CD8-positive, alpha-beta memory T cell (primary cell): ENCODE data around the gene WSB2. TPM values are rescaled to one million over a fixed set of nuclear protein-coding genes. Genes with fewer than 3 reads are reported as not detected.
A peak's percentile ranks its signal among the peaks of the same experiment; 100 is the strongest.

Experiments
- CTCF ChIA-PET: fragments of 350-600 bp; sonication (Branson Sonifier 250); formaldehyde crosslinking; loops from one replicate; lab custom pipeline; 2021; ENCODE audit warnings: antibody characterized with exemption; lab: Charles Lee
- POLR2A ChIA-PET: fragments of 350-600 bp; sonication (Branson Sonifier 250); formaldehyde crosslinking; loops from one replicate; lab custom pipeline; 2021; ENCODE audit warnings: antibody characterized with exemption; lab: Charles Lee
- DNase-seq, 5 donors: peaks; one replicate each; pipeline versions ENCODE4 v3.0.0 to v3.0.0-alpha.2; 2020 to 2022; ENCODE audit warnings: mixed read lengths in 1 of 5
- H3K27ac ChIP-seq: one replicate; pipeline ENCODE4 v1.7.0; 2013; ENCODE audit warnings: low read depth, mild to moderate bottlenecking, low read length, moderate library complexity
- H3K27me3 ChIP-seq: 2 replicates; pipeline ENCODE4 v1.7.0; 2013; ENCODE audit warnings: low read length, mild to moderate bottlenecking; ENCODE audit not compliant: insufficient read depth, poor library complexity, severe bottlenecking
- H3K36me3 ChIP-seq: 2 replicates; pipeline ENCODE4 v1.7.0; 2013; ENCODE audit warnings: mild to moderate bottlenecking, low read length, moderate library complexity; ENCODE audit not compliant: insufficient read depth
- H3K4me1 ChIP-seq: 2 replicates; pipeline ENCODE4 v1.7.0; 2013; ENCODE audit warnings: mild to moderate bottlenecking, low read length, moderate library complexity; ENCODE audit not compliant: insufficient read depth
- H3K4me3 ChIP-seq: 2 replicates; pipeline ENCODE4 v1.7.0; 2013; ENCODE audit warnings: mild to moderate bottlenecking, low read length
- H3K9me3 ChIP-seq: 2 replicates; pipeline ENCODE4 v1.7.0; 2013; ENCODE audit warnings: mild to moderate bottlenecking, low read length
- H3K27ac Mint-ChIP-seq, 8 donors: one replicate each; pipeline ENCODE4 v1.8.0; 2020 to 2021; ENCODE audit warnings: mixed read lengths in 8 of 8, mild to moderate bottlenecking in 6 of 8, inconsistent platforms in 3 of 8, moderate library complexity in 3 of 8
- H3K27me3 Mint-ChIP-seq, 2 donors: one replicate each; pipeline ENCODE4 v1.8.0; 2020 to 2021; ENCODE audit warnings: mixed read lengths in 2 of 2, mild to moderate bottlenecking in 1 of 2, moderate library complexity in 1 of 2
- H3K36me3 Mint-ChIP-seq, 3 donors: one replicate each; pipeline ENCODE4 v1.8.0; 2020 to 2021; ENCODE audit warnings: mixed read lengths in 3 of 3, inconsistent platforms in 1 of 3, mild to moderate bottlenecking in 1 of 3
- H3K4me1 Mint-ChIP-seq, 3 donors: one replicate each; pipeline ENCODE4 v1.8.0; 2020 to 2021; ENCODE audit warnings: mixed read lengths in 3 of 3, inconsistent platforms in 1 of 3, mild to moderate bottlenecking in 1 of 3
- H3K4me3 Mint-ChIP-seq, 7 donors: one replicate each; pipeline ENCODE4 v1.8.0; 2020 to 2021; ENCODE audit warnings: mixed read lengths in 7 of 7, mild to moderate bottlenecking in 6 of 7, moderate library complexity in 4 of 7, inconsistent platforms in 2 of 7
- H3K9me3 Mint-ChIP-seq, 5 donors: one replicate each; pipeline ENCODE4 v1.8.0; 2020 to 2022; ENCODE audit warnings: mixed read lengths in 5 of 5, mild to moderate bottlenecking in 3 of 5, moderate library complexity in 2 of 5, inconsistent platforms in 1 of 5
- polyA plus RNA-seq: library from polyadenylated mRNA; unstranded; fragments of 300-500 nt; fragmentation: Illumina TruSeq; gene quantifications from one replicate; pipeline ENCODE4 v1.2.3, GENCODE V29; 2021
- total RNA-seq, 2 experiments: library from RNA; stranded (reverse); gene quantifications; one replicate each; pipeline ENCODE4 v1.2.3, GENCODE V29; 2021

The WSB2 gene
- total and polyA plus RNA-seq, 3 experiments from 2014 or later = 24.8 to 84.4 (median 74.2) TPM

- peak in 3 of 5 donors; percentile 23 to 56 (median 54) for DNase-seq
- H3K27me3 ChIP-seq = no peaks in the 10 kb centered on the region
- H3K4me3 ChIP-seq = no peak overlapping the region
- peaks cover 0 to 2% of the 10 kb centered on the region in 2 donors for H3K27me3 Mint-ChIP-seq
- peaks cover 8 to 35% (median 13%) of the 10 kb centered on the region in 3 donors for H3K36me3 Mint-ChIP-seq
- H3K27ac Mint-ChIP-seq = peak overlapping the region; percentile 84 to 95 (median 94)
- ChIA-PET POLR2A (interaction anchor here (0.6 to 1.2 kb wide), 3 partner anchors 8 to 72 kb away, joined by 3 to 12 read pairs (median 4); no protein-coding TSS in a partner anchor), CTCF (interaction anchor here (1.3 to 4.6 kb wide), 2 partner anchors 11 to 323 kb away, joined by 3 to 36 read pairs; partner anchors contain the start of gene SUDS3)
- peaks cover 6% of the 10 kb centered on the region for H3K36me3 ChIP-seq
- peaks cover 0 to 1% (median 0%) of the 10 kb centered on the region in 5 donors for H3K9me3 Mint-ChIP-seq
- no peaks in the 10 kb centered on the region for H3K9me3 ChIP-seq
- H3K4me3 Mint-ChIP-seq = peak overlapping the region; percentile 24 to 69 (median 57)
- peaks cover 37 to 58% (median 54%) of the 10 kb centered on the region in 3 donors for H3K4me1 Mint-ChIP-seq
- H3K27ac ChIP-seq = peak overlapping the region; percentile 53
- peaks cover 7% of the 10 kb centered on the region for H3K4me1 ChIP-seq
Observed at GRCh38 chr12:118053071-118053985, 7.7 kb downstream of the WSB2 start.

- Histone ChIP-seq H3K4me1 (peaks cover 7% of the 10 kb centered on the region), H3K36me3 (peaks cover 6% of the 10 kb centered on the region), H3K9me3 (no peaks in the 10 kb centered on the region), H3K27ac (peak overlapping the region; percentile 53), H3K27me3 (no peaks in the 10 kb centered on the region), H3K4me3 (no peak overlapping the region)
- ChIA-PET POLR2A (interaction anchor here (0.6 to 1.2 kb wide), 3 partner anchors 9 to 73 kb away, joined by 3 to 12 read pairs (median 4); no protein-coding TSS in a partner anchor), CTCF (interaction anchor here (0.6 to 4.6 kb wide), 2 partner anchors 9 to 12 kb away, joined by 5 to 36 read pairs; no protein-coding TSS in a partner anchor)
- Mint-ChIP-seq H3K4me3 (peak overlapping the region; percentile 24 to 69 (median 61)), H3K27me3 (peaks cover 0 to 2% of the 10 kb centered on the region in 2 donors), H3K27ac (peak overlapping the region; percentile 84 to 95 (median 94)), H3K9me3 (no peaks in the 10 kb centered on the region), H3K4me1 (peaks cover 37 to 54% (median 53%) of the 10 kb centered on the region in 3 donors), H3K36me3 (peaks cover 8 to 40% (median 13%) of the 10 kb centered on the region in 3 donors)
- no peak for DNase-seq
Observed at GRCh38 chr12:118052324-118053070, 8.5 kb downstream of the WSB2 start.

GRCh38 chr12:118050972-118051910 is 9.7 kb downstream of the WSB2 start:
- no peak overlapping the region for H3K27ac ChIP-seq
- ChIA-PET POLR2A (no interaction called here), CTCF (interaction anchor here (0.7 kb wide), 1 partner anchor 14 kb away, joined by 3 read pairs; no protein-coding TSS in a partner anchor)
- no peaks in the 10 kb centered on the region for H3K9me3 Mint-ChIP-seq
- H3K4me1 Mint-ChIP-seq = peaks cover 35 to 57% (median 51%) of the 10 kb centered on the region in 3 donors
- H3K36me3 Mint-ChIP-seq = peaks cover 8 to 46% (median 13%) of the 10 kb centered on the region in 3 donors
- no peak overlapping the region for H3K4me3 ChIP-seq
- H3K36me3 ChIP-seq = peaks cover 6% of the 10 kb centered on the region
- H3K27me3 Mint-ChIP-seq = peaks cover 0 to 2% of the 10 kb centered on the region in 2 donors
- H3K27me3 ChIP-seq = no peaks in the 10 kb centered on the region
- H3K4me3 Mint-ChIP-seq = peak overlapping the region in 4 of 7 donors; percentile 4 to 61 (median 20)
- H3K4me1 ChIP-seq = peaks cover 7% of the 10 kb centered on the region
- no peaks in the 10 kb centered on the region for H3K9me3 ChIP-seq
- DNase-seq = no peak
- H3K27ac Mint-ChIP-seq = peak overlapping the region; percentile 78 to 95 (median 94)

- Histone ChIP-seq H3K9me3 (no peaks in the 10 kb centered on the region), H3K36me3 (peaks cover 22% of the 10 kb centered on the region), H3K27ac (no peak overlapping the region), H3K4me1 (no peaks in the 10 kb centered on the region), H3K27me3 (no peaks in the 10 kb centered on the region), H3K4me3 (no peak overlapping the region)
- H3K27ac Mint-ChIP-seq = peak overlapping the region in 1 of 8 donors; percentile 46
- peaks cover 13 to 75% (median 19%) of the 10 kb centered on the region in 3 donors for H3K36me3 Mint-ChIP-seq
- peaks cover 18 to 37% (median 28%) of the 10 kb centered on the region in 3 donors for H3K4me1 Mint-ChIP-seq
- H3K4me3 Mint-ChIP-seq = no peak overlapping the region
- H3K9me3 Mint-ChIP-seq = no peaks in the 10 kb centered on the region
- DNase-seq = no peak
- POLR2A ChIA-PET = no interaction called here
- CTCF ChIA-PET = interaction anchor here (0.7 to 1.0 kb wide), 2 partner anchors 8 to 75 kb away, joined by 3 to 4 read pairs; no protein-coding TSS in a partner anchor
- no peaks in the 10 kb centered on the region for H3K27me3 Mint-ChIP-seq
Observed at GRCh38 chr12:118046430-118046829, 14.5 kb downstream of the WSB2 start.

- Mint-ChIP-seq H3K27me3 (no peaks in the 10 kb centered on the region), H3K4me3 (no peak overlapping the region), H3K4me1 (peaks cover 11 to 30% (median 19%) of the 10 kb centered on the region in 3 donors), H3K36me3 (peaks cover 11 to 69% (median 19%) of the 10 kb centered on the region in 3 donors), H3K27ac (peak overlapping the region in 3 of 8 donors; percentile 1 to 52 (median 47)), H3K9me3 (no peaks in the 10 kb centered on the region)
- no peaks in the 10 kb centered on the region for H3K27me3 ChIP-seq
- no peak overlapping the region for H3K27ac ChIP-seq
- CTCF ChIA-PET = interaction anchor here (1.8 kb wide), 1 partner anchor 10 kb away, joined by 4 read pairs; no protein-coding TSS in a partner anchor
- POLR2A ChIA-PET = no interaction called here
- H3K36me3 ChIP-seq = peaks cover 27% of the 10 kb centered on the region
- H3K4me3 ChIP-seq = no peak overlapping the region
- no peaks in the 10 kb centered on the region for H3K9me3 ChIP-seq
- DNase-seq = no peak
- H3K4me1 ChIP-seq = no peaks in the 10 kb centered on the region
Observed at GRCh38 chr12:118044577-118044976, 16.4 kb downstream of the WSB2 start.

GRCh38 chr12:118044075-118044474 is 16.9 kb downstream of the WSB2 start:
- peaks cover 27% of the 10 kb centered on the region for H3K36me3 ChIP-seq
- no peak for DNase-seq
- POLR2A ChIA-PET = no interaction called here
- no peaks in the 10 kb centered on the region for H3K27me3 ChIP-seq
- no peaks in the 10 kb centered on the region for H3K9me3 ChIP-seq
- no peaks in the 10 kb centered on the region for H3K4me1 ChIP-seq
- H3K27ac ChIP-seq = no peak overlapping the region
- Mint-ChIP-seq H3K4me1 (peaks cover 10 to 28% (median 16%) of the 10 kb centered on the region in 3 donors), H3K4me3 (no peak overlapping the region), H3K27me3 (no peaks in the 10 kb centered on the region), H3K9me3 (no peaks in the 10 kb centered on the region), H3K36me3 (peaks cover 11 to 70% (median 20%) of the 10 kb centered on the region in 3 donors), H3K27ac (peak overlapping the region in 2 of 8 donors; percentile 1 to 52)
- H3K4me3 ChIP-seq = no peak overlapping the region
- CTCF ChIA-PET = interaction anchor here (1.5 to 1.8 kb wide), 2 partner anchors 9 to 12 kb away, joined by 3 to 4 read pairs; no protein-coding TSS in a partner anchor
